Lower leg skin (tissue), 3 donors: Measurements from ENCODE around the gene ZNF74.

Experiments used
- POLR2A ChIP-seq, 2 donors: fragments of 450-650 bp; IDR thresholded peaks; one replicate each; pipeline ENCODE4 v1.6.1; 2016 to 2017; ENCODE audit warnings: antibody characterized with exemption in 2 of 2, mild to moderate bottlenecking in 1 of 2, moderate library complexity in 1 of 2
- TF ChIP-seq, protein P1 (sequence below), 3 donors: fragments of 450-650 bp; IDR thresholded peaks; one replicate each; pipeline ENCODE4 v1.5.1; 2016; ENCODE audit warnings: antibody characterized with exemption in 3 of 3, mild to moderate bottlenecking in 3 of 3, moderate library complexity in 2 of 3

DNA sequence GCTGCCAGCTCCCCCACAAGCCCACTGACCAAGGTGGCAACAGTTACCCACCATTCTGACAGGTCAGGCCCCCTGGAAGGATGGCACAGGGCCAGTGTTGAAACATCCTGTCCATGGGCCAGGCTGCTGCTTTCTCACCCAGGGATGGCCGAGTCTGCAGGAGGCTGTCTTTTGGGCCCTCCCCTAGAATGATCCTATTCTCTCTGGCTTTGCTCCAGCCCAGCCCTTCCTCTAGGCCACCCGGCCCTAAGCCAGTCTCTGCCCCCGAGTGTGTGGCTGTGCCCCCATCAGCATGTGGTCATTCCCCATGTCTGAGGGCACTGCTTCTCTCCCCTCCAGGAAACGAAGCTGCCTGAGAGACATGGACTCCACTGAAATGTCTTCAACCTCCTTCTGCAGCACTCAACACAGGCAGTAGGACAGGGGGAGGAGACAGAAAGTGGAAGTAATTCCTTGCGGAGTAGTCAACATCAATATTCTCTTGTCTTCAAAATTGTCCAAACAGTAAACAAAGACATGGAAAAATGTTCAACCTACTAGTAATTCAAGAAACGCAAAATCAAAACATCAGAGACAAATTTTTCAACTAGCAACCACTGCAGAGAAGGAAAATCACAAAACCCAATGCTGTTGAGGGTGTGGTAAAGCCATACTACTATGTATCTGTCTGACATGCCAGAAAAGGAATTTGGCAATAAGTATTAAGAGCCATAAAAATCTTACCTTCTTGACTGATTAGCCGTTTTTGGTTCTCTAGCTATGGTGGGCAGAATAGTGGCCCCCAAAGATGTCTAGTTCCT is 48.7 kb downstream of the ZNF74 start:
- TF ChIP-seq, protein P1, sequence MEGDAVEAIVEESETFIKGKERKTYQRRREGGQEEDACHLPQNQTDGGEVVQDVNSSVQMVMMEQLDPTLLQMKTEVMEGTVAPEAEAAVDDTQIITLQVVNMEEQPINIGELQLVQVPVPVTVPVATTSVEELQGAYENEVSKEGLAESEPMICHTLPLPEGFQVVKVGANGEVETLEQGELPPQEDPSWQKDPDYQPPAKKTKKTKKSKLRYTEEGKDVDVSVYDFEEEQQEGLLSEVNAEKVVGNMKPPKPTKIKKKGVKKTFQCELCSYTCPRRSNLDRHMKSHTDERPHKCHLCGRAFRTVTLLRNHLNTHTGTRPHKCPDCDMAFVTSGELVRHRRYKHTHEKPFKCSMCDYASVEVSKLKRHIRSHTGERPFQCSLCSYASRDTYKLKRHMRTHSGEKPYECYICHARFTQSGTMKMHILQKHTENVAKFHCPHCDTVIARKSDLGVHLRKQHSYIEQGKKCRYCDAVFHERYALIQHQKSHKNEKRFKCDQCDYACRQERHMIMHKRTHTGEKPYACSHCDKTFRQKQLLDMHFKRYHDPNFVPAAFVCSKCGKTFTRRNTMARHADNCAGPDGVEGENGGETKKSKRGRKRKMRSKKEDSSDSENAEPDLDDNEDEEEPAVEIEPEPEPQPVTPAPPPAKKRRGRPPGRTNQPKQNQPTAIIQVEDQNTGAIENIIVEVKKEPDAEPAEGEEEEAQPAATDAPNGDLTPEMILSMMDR (IDR thresholded peaks at IDR 0.05) = no peak
- TF ChIP-seq POLR2A (IDR thresholded peaks at IDR 0.05) = no peak
